Dermis blood vessel endothelial cell (primary cell): ENCODE measurements around the gene ABCB9. TPM values are rescaled to one million over a fixed set of nuclear protein-coding genes. Genes with fewer than 3 reads are reported as not detected.
A peak's percentile ranks its signal among the peaks of the same experiment; 100 is the strongest.

Experiments used
- DNase-seq: peaks from one replicate; pipeline ENCODE4 v3.0.0; 2010
- total RNA-seq: library from RNA; depleted of rRNA; stranded (reverse); fragments of >200 nt; gene quantifications from 2 replicates; pipeline ENCODE4 v1.2.3, GENCODE V29; 2014

Gene ABCB9
- total RNA-seq, 1 donor from 2014 or later, result 10.9 TPM

DNA sequence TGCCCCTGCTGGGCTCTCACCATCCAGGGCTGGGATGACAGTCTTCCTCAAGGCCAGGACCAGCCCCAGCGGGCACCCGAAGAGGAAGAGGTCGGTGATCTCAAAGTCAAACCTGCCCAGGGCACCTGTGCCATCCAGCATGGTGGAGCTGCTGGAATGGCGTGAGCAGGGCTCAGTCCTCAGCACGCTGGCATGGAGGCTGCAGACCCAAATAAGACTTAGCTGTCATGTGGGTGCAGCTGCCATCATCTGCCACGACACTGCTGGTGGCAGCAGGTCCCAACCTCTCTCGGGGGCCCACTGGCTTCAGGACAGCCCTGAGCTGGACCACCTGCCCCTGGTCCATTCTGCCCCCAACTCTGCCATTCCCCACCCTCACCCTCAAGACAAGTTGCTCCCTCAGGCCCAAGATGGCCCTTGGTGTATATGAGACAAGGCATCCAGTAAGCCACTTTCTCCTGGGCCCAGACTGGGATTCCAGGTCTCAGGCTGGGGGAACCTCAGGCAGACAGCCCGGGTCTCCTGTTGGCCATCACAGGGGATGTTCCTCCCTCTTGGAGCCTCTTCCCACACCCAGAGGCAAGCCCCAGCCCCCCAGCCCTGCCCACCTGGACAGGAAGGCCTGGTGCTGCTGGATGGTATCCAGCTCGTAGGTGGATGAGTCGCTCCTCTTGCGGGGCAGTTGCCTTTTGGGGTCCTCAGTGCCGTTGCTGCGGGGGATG is 28.7 kb upstream of the ABCB9 start:
- DNase-seq, result no peak

DNA sequence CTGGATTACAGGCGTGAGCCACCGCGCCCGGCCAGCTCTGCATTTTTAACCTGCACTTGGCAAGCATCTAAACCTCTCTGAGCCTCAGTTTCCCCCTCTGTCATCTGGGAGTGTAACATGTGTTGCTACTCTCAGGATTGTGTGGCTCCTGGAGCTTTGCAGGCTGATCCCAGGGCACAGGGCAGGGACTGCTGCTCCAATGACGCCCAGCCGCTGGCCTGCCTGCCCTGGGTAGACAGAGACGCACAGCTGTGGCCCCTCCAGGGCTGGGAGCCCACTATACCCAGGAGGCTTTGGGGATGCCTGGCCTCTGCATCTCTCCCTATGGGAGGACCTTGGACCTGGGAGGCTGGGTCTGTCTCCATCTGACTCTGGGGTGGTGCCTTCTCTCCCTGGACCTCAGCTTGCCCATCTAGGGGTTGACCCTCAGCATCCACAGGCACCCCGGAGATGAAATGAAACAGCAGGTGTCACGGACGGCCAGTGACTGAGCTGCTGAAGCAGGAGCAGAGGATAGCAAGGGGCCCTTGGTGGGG is 27.9 kb upstream of the ABCB9 start:
- no peak for DNase-seq

DNA sequence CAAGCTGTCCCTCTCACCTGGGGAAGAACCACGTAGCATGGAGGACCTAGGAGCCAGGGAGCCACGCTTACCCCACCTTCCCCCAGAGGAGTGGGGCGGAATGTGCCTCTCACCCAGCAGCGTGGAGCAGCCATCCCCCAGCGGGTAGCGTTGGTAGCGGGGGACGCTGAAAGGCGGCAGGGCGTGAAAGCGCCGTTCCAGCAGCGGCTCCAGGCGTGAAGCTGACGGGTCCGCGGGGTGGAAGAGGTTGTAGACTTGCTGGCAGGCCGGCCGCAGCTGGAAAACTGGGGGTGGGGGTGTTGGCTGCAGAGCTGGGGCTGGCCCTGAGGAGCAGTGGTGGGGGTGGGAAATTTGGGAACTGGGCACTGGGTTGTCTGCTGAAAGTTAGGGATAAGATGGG is 26.1 kb upstream of the ABCB9 start:
- no peak for DNase-seq

DNA sequence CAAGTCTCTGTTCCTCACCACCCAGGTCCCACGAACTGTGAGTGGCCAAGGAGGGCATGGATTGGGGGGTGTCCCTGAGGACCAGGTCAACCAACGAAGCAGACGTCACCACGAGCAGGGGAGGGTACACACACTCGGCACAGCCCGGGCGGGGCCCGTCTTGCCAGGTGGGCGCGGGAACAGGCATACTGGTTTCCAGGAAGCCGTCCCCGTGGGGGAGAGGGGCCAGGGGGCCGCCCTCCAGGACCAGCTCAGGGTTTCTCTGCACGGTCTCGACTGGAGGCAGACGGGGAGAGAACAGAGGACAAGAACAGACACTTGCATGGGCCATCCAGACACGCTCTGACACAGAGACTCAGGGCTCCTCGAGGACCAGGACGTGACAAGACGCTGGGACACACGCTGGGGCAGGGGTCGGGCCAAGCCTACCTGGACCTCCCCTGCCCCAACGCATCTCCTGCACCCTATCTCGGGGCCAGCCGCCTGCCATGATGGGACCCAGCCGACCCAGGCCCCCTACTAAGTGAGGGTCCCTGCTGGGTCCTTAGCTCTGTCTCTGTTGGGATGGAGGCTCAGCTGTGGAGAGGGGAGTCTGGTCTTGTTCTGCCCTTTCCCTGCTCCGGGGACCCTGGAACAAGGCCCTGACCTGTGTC is 25.5 kb upstream of the ABCB9 start:
- DNase-seq, result no peak

DNA sequence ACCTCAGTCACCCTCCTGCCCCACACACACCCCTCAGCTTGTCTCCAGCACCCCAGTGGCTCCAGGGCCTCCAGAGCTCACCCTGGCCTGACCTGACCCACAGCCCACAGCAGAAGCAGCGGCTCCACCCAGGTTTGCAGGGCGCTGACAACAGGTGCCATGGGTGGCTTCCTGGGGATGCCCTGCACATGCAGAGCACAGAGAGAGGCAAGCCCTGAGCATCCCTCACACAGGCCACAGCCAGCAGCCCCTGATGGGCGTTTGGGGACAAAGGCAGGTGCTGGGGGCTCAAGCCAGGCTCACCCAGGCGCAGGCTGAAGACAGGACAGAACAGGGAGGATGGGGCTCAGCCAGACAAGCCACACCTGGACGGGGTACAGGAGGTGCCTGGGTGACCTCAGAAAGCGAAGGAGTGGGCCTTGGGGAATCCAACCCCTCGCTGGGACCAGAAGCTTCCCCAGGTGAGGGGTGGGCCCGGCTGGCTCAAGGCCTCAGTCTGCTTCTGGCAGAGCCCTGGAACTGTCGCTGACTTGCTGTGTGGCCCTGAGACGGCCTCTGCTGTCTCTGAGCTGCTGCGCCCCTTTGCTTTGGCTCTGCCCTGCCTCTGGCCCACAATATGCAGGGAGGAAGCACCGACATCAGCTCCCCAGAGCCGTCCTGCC is 24.8 kb upstream of the ABCB9 start:
- no peak for DNase-seq

DNA sequence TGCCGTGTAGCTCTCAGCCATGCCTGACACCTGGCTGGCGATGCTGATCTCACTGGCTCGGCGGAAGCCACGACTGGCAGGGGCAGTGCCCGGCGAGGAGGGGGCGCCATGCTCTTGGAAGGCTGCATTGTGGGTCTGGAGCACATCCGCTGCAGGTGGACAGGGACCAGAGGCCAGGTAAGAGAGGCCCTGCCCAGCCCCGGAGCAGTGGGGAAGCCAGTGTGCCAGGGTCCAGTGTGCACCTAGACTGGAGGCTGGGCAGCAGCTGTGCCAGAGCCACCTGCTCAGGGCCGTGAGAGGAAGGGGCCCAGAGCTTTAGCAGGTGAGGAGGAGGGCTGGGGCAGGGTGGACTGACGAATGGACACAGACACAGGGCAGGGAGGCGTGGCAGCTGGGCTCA is 24.3 kb upstream of the ABCB9 start:
- no peak for DNase-seq

DNA sequence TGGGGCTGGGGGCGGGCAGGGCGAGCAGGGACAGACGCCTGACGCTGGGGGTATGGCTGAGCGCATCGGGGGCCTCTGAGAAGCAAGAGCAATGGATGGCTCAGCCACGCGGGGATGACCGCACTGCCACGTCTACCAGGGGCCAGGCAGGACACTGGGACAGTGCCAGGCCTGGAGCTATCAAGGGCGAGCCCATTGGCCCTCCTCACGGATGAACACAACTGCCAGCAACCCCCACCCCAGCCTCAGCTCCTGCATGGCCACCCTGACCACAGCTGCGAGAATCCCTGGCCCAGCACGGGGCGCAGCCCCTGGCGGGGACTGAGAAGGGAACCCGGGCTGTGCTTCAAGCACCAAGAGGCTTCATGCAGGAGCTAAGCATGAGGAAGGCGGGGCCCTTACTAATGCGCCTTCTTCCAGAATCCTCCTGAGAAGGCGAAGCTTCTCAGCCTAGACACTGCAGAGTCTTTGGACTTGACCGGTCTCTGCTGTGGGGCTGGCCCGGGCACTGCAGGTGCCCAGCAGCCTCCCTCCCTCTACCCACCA is 23.7 kb upstream of the ABCB9 start:
- DNase-seq, result no peak

DNA sequence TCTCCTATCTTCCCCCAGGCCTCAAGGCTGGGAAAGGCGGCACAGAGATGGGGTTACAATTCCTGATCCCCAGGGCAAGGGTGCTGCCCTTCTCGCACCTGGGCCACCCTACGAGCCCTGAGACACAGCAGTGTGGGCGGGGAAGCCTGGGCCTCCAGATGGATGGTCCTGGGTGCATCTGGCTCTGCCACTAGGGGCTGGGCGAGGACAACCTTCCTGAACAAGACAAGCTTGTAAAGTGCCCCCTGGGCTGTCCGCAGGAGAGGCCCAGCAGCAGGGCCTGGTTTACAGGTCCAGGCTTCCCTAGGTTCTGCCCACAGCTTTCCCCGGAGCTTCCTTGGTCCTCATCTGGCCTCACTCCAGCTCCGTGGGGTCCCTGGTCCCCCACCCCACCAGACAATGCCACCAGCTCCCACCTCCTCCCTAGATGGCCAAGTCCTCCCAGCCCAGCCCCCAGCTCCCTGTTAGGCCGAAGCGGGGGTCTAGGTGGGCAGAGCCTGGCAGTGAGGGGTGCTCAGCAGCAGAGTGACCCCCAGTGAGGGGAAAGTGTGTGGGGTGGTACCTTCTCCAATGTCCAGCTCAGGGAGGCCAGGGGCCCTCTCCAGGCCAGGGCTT is 23.1 kb upstream of the ABCB9 start:
- DNase-seq, result no peak

DNA sequence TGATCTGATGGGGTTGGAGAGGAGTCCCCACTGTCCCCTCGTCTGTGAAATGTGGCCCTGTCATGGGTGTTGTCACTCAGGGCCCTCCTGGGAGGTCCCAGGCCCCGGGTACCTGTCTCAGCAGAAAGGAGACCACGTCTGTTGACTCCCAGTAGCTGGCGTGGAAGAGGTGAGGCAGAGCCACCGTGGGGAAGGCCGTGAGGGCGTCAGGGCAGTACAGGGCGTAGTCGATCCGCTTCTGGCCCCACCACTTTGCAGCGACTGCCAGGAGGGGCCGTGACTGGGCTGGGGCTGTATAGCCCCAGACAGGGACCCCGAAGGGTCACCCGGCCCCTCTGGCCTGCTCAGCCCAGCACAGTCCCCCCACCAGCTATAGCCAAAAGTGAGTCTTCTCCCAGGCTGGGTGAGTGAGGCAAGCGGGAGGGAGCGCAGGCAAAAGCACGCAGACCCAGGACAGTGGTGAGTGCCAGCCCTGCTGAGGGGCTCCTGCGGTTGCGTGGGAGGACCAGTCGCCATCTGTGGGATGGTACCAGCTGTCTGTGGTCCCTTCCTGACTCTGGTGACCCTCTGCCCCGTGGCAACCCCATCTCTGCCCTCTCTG is 22.4 kb upstream of the ABCB9 start:
- no peak for DNase-seq

DNA sequence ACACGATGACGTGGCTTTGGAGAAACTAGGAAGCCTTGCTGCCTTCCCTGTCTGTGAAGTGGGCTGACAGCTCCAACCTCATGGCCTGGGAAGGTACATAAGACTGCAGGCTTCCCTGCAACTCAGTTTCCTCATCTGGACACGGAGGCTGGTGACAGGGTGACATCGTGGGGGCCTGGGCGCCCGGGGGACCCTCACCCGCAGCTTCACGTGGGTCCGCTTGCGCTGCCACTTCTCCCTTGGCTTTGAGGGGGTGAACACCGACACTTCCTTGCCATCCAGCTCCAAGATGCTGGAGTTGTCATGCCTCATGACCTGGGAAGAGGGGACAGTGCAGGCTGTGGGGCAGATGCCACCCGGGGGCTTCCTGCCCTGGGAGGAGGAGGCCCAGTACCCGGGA is 21.8 kb upstream of the ABCB9 start:
- DNase-seq, result no peak

DNA sequence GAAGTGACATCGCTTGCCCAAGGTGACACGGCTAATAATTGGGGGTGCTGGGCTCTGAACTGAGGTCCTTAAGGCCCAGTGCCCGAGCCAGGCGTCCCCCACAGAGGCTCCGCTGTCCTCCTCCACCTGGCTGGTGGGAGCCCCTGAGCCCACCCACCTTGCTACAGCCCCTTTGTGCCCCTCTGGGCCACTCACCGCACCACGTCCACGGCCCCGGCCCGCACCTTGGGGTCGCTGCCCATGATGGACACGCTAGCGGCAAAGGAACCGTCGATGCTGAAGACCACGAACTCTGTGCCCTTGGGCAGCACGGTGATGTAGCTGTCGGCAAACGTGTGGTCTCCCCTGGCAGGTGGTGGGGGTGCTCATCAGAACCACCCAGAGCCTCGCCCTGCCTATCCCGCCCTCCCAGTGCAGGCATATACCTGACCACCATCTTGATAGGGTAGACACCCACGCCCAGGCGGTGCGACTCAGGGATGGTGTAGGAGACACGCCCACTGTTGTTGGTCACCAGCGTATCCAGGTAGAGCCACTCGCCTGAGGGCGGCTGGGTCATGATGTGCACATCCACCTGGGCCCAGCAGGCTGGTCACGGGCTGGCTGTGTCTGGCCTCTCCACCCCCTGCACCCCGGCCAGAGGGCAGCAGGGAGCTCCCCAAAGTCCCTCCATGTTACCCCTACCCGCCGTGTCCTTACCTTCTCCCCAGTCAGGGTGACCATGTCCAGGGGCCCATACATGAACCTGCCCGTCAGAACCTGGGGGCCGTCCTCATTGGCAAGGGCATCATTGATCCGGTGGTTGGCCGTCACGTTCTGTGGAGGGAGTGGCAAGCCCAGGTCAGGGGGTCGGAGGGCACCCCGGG is 21.1 kb upstream of the ABCB9 start:
- DNase-seq, result no peak

DNA sequence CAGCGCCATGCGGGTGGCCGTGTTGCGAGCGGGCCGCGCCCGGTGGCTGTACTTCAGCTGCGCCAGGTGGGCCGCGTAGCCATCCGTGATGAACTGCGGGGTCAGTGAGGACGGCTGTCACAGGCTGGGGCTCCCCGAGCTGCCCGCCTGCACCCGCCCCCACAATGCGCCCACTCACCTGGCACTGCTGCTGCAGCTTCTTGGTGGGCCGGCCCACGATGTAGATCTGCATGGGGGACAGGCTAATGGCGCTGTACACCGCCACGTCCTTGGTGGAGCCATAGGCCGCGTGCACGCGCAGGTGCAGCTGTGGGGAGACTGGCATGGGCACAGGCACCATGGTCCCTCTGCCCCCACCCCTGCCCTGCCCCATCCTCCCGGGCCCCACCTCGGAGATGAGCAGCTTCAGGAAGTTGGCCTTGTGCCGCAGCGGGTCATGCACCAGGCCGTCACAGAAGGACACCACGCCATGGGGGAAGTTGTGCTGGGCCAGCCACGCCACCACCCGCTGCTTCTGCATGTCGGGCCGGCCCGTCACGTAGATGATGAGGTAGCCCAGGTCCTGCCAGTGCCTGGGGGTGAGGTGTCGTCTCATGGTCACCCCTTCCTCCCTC is 20.1 kb upstream of the ABCB9 start:
- no peak for DNase-seq

DNA sequence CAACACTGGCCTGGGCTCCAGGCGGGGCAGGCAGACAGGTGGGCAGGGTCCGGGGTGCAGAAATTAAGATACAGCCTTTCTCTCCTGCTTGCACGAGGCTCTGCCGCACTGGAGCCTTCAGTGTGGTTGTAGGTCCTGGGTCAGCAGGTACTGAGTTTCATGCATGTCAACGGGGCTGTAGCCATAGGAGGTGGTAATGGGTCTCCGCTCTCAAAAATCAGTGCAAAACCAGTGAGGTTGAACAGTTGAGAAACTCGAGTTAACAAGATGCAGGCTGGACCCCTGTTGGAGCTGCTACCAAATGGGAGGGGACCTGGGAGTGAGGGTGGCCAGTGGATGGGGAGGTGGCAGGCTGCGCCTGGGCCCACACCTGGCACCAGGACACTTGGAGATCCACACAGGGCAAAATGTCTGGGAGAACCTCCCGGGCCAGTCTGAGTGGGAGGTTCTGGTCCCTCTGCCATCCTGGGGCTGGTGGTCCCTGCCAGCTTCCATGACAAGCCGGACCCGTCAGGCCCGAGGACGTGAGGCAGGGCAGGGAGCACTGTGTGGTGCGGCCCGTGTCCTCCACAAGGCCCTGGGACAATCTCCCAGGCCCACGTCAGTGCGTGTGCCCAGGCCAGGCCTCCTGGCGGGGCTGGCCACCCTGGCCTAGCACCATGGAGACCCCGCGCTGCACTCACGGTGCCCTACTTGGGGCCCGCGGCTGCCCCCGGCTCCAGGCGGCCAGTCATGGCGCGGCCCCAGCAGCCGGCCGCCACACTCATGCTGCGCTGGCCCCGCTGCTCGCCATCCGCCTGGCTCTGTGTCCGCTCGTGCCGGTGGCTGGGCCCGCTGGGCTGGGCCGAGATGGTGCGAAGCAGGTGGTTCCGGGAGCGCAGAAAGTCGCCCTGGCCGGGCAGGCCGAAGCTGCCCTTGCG is 19.3 kb upstream of the ABCB9 start:
- DNase-seq, result no peak

DNA sequence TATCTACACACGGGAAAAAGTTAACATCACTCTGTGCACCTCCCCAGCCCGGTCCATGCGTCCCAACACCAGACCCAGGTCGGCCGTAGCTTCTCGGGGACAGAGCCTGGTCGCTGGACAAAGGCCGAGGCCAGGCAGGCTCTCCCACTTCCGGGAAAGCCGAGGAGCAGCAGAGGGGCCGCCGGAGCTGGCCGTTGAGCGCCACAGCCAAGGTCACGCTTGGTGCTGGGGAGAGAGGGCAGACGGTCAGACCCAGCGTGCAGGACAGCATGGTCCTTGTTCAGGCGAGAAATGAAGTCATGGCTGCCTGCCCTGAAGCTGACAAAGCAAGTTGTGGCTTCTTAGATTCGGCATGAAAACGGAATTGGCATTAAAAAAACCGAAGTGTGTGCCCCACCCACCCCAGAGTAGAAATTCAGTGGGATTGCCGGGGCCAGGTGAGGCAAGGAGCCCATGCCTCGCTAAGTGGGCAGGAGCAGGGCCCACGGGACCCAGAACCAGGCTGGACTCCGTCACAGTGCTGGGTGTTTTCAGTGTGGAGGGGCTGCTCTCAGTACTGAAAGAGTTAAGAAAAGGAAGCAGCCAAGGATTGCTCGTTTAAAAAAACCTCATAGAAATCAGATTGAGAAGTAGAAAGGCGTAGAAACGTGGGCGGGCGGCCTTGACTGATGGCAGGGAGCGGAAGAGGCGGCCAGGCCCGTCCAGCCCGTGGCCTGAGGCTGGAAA is 18.5 kb upstream of the ABCB9 start:
- peak; percentile 32 for DNase-seq

DNA sequence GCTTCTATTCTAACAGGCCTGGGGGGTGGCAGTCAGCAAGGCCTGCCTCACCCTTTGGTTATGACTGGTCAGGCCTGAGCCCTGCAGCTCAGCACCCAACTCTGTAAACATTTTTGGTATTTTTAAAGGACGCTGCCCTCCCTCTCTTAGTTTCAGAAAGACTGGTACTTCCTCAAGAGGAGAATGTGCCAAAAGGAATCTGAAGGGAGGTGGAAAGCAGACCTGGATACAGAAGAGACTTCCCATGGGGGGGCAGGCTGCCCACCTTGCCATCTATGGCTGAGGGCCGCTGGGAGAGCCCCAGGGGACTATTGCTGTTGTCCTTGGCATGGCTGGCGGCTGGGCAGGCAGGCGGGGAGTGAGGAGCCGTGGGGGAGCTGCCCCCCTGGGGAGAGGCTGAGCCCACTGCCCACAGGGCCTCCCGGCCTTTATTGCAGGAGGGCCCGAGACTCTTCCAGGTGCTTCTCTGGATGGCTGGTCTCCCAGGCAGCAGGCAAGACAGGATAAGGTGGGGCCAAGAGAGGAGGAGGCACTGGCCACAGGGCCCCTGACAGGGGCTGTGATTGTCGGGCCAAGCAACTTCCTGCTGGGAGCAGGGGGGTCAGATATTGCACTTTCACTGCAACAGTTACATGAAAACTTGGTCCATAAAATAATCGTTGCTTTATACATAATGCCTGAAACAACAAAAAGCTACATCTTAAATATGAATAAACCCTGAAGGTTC is 17.7 kb upstream of the ABCB9 start:
- DNase-seq, result peak; percentile 37

DNA sequence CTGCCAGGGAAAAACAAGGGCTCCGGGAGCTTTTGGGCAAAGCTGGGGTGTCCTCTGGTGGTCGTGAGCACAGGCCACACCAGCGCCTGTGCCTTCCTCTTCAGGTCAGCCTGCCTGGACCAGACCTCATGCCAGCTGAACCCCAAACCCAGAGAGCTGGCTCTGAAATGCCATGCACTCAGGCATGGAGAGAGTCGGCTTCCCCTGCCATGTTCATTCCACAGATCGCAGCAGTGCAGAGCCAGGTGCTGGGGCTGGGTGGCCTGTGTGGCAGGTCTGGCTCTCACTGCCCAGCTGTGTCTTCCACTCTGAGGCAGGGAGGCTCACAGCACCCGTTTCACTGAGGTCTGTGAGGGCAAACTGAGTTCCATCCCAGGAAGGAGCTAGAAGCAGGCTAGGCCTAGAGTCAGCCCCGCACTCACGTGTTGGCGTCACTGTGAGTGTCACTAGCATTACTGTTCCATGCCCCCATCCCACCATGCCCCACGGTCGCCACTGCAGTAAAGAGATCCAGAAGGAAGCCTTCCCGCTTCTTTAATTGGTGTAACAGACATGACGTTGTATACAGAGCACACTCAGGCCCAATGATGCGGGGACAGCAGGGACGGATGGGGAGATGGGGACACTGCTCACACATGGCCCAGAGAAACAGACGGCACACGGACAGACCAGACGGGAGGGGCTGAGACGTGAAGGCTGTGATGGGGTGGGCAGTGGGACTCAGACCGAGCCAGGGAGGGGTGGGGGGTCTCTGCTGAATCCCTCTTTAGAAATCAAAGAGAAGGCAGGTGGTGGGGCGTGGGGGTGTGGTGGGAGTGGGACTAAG is 16.9 kb upstream of the ABCB9 start:
- no peak for DNase-seq

DNA sequence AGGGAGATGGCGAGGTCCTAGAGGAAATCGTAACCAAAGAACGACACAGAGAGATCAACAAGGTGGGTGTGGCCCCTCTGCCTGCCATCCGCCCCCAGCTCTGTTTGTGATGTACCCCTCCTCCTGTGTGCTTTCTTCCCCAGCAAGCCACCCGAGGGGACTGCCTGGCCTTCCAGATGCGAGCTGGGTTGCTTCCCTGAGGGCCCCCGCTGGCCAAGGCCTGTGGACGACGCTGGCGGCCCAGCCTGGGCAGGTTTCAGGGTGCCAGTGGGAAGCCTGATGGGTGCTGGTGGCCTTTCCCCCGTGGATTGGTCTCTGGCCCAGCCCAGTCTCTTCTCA is 16.2 kb upstream of the ABCB9 start:
- no peak for DNase-seq
